ENCODE data around the gene ZNF750. TPM values are rescaled to one million over a fixed set of nuclear protein-coding genes. Genes with fewer than 3 reads are reported as not detected.
A peak's percentile ranks its signal among the peaks of the same experiment; 100 is the strongest.

The ZNF750 gene
- total and polyA plus RNA-seq, 2 donors (not counting 3 experiments of a cell fraction or from before 2014, with no cell fraction given), result 0.15 to 0.80 TPM

DNA sequence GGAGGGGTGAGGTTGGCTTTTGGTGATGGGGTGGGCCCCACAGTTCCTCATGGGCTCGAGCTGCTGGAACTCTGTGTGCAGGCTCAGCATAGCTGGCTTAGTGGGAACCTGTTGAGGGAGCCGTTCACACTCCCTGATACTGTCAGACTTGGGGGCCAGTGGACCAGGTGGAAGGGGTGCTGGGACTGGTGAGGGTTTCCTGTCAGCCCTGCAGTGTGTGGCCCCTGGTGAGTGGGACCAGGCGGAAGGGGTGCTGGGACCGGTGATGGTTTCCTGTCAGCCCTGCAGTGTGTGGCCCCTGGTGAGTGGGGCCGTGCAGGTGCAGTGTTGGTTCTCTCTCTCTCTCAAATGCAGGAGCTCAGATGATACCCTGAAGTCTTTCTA is 45.1 kb upstream of the ZNF750 start:
- ChIA-PET POLR2A (interaction anchor here (0.8 kb wide), 1 partner anchor 40 kb away, joined by 4 read pairs; no protein-coding TSS in a partner anchor), CTCF (interaction anchor here (1.1 to 3.4 kb wide), 8 partner anchors 9 to 103 kb away, joined by 3 to 34 read pairs (median 10); no protein-coding TSS in a partner anchor)
- H3K4me2 ChIP-seq (ENCODE audit: insufficient read depth, low read length), result no peak overlapping the region
- peaks cover 2 to 4% of the 10 kb centered on the region in 2 experiments for H3K36me3 ChIP-seq (ENCODE audit: control insufficient read depth in 2 of 2, extremely low read depth in 1 of 2, insufficient read depth in 2 of 2, low read length in 2 of 2)
- H3K79me2 ChIP-seq (ENCODE audit: control insufficient read depth, insufficient read depth, low read length), result peaks cover 48% of the 10 kb centered on the region
- no peaks in the 10 kb centered on the region for H3K9me1 ChIP-seq (replicated peaks; ENCODE audit: control insufficient read depth, extremely low read depth, insufficient read depth, low read length)
- peak overlapping the region; percentile 55 for H3K27ac ChIP-seq (ENCODE audit: insufficient read depth, low read depth, low read length)
- TF ChIP-seq, protein P1, sequence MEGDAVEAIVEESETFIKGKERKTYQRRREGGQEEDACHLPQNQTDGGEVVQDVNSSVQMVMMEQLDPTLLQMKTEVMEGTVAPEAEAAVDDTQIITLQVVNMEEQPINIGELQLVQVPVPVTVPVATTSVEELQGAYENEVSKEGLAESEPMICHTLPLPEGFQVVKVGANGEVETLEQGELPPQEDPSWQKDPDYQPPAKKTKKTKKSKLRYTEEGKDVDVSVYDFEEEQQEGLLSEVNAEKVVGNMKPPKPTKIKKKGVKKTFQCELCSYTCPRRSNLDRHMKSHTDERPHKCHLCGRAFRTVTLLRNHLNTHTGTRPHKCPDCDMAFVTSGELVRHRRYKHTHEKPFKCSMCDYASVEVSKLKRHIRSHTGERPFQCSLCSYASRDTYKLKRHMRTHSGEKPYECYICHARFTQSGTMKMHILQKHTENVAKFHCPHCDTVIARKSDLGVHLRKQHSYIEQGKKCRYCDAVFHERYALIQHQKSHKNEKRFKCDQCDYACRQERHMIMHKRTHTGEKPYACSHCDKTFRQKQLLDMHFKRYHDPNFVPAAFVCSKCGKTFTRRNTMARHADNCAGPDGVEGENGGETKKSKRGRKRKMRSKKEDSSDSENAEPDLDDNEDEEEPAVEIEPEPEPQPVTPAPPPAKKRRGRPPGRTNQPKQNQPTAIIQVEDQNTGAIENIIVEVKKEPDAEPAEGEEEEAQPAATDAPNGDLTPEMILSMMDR (IDR thresholded peaks at IDR 0.05; ENCODE audit: extremely low read depth in 1 of 2, insufficient read depth in 1 of 2, low read depth in 1 of 2, low read length in 2 of 2), result no peak
- no peak for TF ChIP-seq POLR2AphosphoS5 (IDR thresholded peaks at IDR 0.05; ENCODE audit: insufficient read depth, low read depth, low read length)
- TF ChIP-seq, protein P2, sequence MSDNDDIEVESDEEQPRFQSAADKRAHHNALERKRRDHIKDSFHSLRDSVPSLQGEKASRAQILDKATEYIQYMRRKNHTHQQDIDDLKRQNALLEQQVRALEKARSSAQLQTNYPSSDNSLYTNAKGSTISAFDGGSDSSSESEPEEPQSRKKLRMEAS (IDR thresholded peaks at IDR 0.05; ENCODE audit: insufficient read depth, insufficient read length), result no peak
- TF ChIP-seq EZH2 (IDR thresholded peaks at IDR 0.05; ENCODE audit: borderline replicate concordance, low read depth, low read length, severe bottlenecking), result no peak
- no peak for TF ChIP-seq FOS (IDR thresholded peaks at IDR 0.05; ENCODE audit: borderline replicate concordance, insufficient read depth, low read length)
- TF ChIP-seq JUN (IDR thresholded peaks at IDR 0.05; ENCODE audit: borderline replicate concordance, insufficient read depth, insufficient read length, low read depth), result no peak
- no peak for TF ChIP-seq MYC (IDR thresholded peaks at IDR 0.05; ENCODE audit: low read depth, low read length)
- no peak for TF ChIP-seq POLR2A (IDR thresholded peaks at IDR 0.05; ENCODE audit: low read depth, low read length)
- TF ChIP-seq GATA2 (IDR thresholded peaks at IDR 0.05; ENCODE audit: insufficient read depth, insufficient read length, low read depth, low read length), result no peak
- no peak overlapping the region for H2AFZ ChIP-seq (ENCODE audit: low read depth, low read length)
- no peaks in the 10 kb centered on the region for H3K27me3 ChIP-seq (ENCODE audit: control insufficient read depth in 2 of 2, insufficient read depth in 2 of 2, low read length in 2 of 2)
- H3K4me3 ChIP-seq (replicated peaks in 1 of 3; ENCODE audit: insufficient read depth in 1 of 3, low read depth in 1 of 3, low read length in 3 of 3), result no peak overlapping the region
- H3K4me1 ChIP-seq (ENCODE audit: control insufficient read depth, extremely low read depth, insufficient read depth, low read length), result peaks cover 14% of the 10 kb centered on the region
- dilution Hi-C loops (cut with MboI; ENCODE audit: extremely low pct_ligation_motif_present, low sequenced_read_pairs), result no loop called here
- H4K20me1 ChIP-seq (replicated peaks; ENCODE audit: control insufficient read depth, extremely low read depth, insufficient read depth, low read length), result no peaks in the 10 kb centered on the region
- no TSS peak for BruUV-seq (replicated peaks)
- FAIRE-seq, result no peak
- no peak for DNase-seq (ENCODE audit: low read depth, low spot score)
- H3K9me3 ChIP-seq (replicated peaks; ENCODE audit: control insufficient read depth, insufficient read depth, low read length), result no peaks in the 10 kb centered on the region
- intact Hi-C loops (cut with micrococcal nuclease), result loop anchor here (1.0 kb wide), 1 partner anchor 9 kb away; no protein-coding TSS in a partner anchor
- H3K9ac ChIP-seq (replicated peaks; ENCODE audit: extremely low read depth, insufficient read depth, low read length), result no peak overlapping the region
